GM12874 (cell line): ENCODE measurements around the gene GFY.

Experiments used
- CTCF ChIP-seq: IDR thresholded peaks from 2 replicates; pipeline ENCODE4 v1.5.1; 2011; ENCODE audit warnings: low read depth, mild to moderate bottlenecking, control low read depth, low read length, moderate library complexity; ENCODE audit not compliant: insufficient read depth

The GFY gene

GRCh38 chr19:49423985-49424303, 1.2 kb upstream of the GFY start:
- TF ChIP-seq CTCF, result no peak

GRCh38 chr19:49425922-49426592, 869 bp downstream of the GFY start:
- no peak for TF ChIP-seq CTCF

- TF ChIP-seq CTCF, result no peak
Observed at GRCh38 chr19:49427339-49427738, 2.2 kb downstream of the GFY start.

- no peak for TF ChIP-seq CTCF
Observed at GRCh38 chr19:49427855-49428546, 2.8 kb downstream of the GFY start.

GRCh38 chr19:49428547-49429451, 3.6 kb downstream of the GFY start:
- no peak for TF ChIP-seq CTCF

GRCh38 chr19:49430172-49430677, 5.0 kb downstream of the GFY start:
- no peak for TF ChIP-seq CTCF
